ENCODE results near the gene ZNF70. TPM values are rescaled to one million over a fixed set of nuclear protein-coding genes. Genes with fewer than 3 reads are reported as not detected.

ZNF70 gene
- total and polyA plus RNA-seq, 2 of the 4 experiments (the other 2 are of a cell fraction), result 2.3 to 4.3 TPM

DNA sequence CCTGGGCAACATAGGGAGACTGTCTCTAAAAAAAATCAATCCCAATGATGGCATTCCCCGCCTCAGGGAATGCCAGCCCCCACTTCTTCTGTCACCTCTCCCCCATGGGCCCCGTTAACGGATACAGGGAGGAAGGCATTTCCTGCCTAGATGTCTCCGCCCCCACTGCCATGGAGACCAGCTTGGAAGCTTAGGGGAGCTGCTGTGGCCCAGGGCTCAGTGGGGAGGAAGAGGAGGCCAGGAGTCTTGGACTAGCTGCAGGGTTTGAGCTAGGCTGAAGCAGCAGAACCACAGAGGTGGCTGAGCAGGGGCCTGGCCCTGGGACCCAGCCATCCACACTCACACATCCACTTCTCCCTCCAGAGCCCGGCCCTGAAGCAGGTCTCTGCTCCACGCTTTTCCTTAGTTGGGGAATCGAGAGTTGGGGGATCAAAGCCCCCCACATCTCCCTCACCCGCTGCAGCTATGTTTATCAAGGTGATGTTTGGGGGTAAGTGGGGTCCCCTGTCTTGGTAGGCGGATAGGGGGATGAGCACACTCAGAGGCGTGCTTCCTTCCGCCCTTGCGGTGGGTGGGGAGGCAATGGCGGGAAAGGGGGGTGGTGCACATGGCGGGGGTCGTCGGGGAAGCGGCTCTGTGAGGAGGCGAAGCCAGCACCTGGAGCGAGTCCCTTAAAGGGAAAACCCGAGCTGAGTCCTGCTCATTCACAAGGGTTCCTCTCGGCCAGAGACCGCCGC, 12.1 kb upstream of the ZNF70 start, which contains the start of gene C22orf15 (continued):
- no peak for TF ChIP-seq SMC3 (IDR thresholded peaks at IDR 0.05; ENCODE audit: low read depth, low read length)

DNA sequence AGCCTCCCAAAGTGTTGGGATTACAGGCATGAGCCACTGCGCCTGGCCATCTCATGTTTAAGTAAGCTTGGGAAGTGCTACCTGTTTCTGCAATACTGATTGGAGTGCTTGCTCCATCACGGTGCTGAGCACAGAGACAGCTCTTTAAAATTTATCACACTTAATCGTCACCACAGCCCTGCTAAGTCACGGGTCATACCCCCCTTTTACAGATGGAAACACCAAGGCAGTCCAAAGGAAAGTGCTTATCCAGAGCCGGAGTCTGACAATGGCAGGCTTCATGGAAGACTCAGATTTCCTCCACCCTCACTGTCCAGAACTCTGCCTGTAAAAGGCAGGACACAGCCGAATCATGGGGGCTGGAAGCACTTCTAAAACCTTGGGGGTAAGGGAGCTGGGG, 9.1 kb upstream of the ZNF70 start:
- ChIA-PET POLR2A (ENCODE audit: unreplicated experiment) (no interaction called here), CTCF (no interaction called here)
- Histone ChIP-seq H2BK20ac (ENCODE audit: low read depth, low read length) (no peak overlapping the region), H3K4me1 (ENCODE audit: control insufficient read depth, insufficient read depth, low read length) (peaks cover 8% of the 10 kb centered on the region), H3K23ac (ENCODE audit: low read depth, low read length) (no peak overlapping the region), H3K27ac (ENCODE audit: insufficient read depth, low read length) (no peak overlapping the region), H3K9ac (ENCODE audit: low read depth, low read length) (no peak overlapping the region), H3K4ac (ENCODE audit: low read depth, low read length) (no peak overlapping the region), H3K18ac (ENCODE audit: low read depth, low read length) (no peak overlapping the region), H3K9me1 (ENCODE audit: insufficient read depth, low read length) (0 out of 2 replicates have a peak, but pooled peaks cover 7% of the 10 kb centered on the region), H3K4me2 (ENCODE audit: low read depth, low read length) (no peak overlapping the region), H2AFZ (replicated peaks; ENCODE audit: low read length, poor library complexity) (no peak overlapping the region), H2BK15ac (ENCODE audit: low read depth, low read length) (no peak overlapping the region), H2AK5ac (ENCODE audit: low read depth, low read length) (no peak overlapping the region), H3K27me3 (ENCODE audit: control insufficient read depth, insufficient read depth, low read length) (0 out of 2 replicates have a peak, but pooled peaks cover 1% of the 10 kb centered on the region), H2AK9ac (replicated peaks; ENCODE audit: low read depth, low read length, poor library complexity) (no peak overlapping the region), H4K5ac (ENCODE audit: low read depth, low read length) (no peak overlapping the region), H4K8ac (ENCODE audit: low read depth in 2 of 2, low read length in 2 of 2) (no peak overlapping the region), H3K79me1 (ENCODE audit: low read depth in 1 of 2, low read length in 2 of 2) (no peaks in the 10 kb centered on the region), H3K4me3 (ENCODE audit: insufficient read depth, low read depth, low read length) (no peak overlapping the region), H3K14ac (replicated peaks; ENCODE audit: low read depth, low read length) (no peak overlapping the region), H3K9me3 (ENCODE audit: control insufficient read depth, insufficient read depth, low read length) (no peaks in the 10 kb centered on the region), H3K36me3 (ENCODE audit: control insufficient read depth, insufficient read depth, low read length) (no peaks in the 10 kb centered on the region), H2BK120ac (ENCODE audit: low read depth, low read length) (no peak overlapping the region), H2BK5ac (ENCODE audit: low read depth, low read length, poor library complexity, severe bottlenecking) (no peak overlapping the region), H3K56ac (ENCODE audit: extremely low read depth, insufficient read depth, low read length) (no peak overlapping the region), H4K20me1 (ENCODE audit: insufficient read depth, low read length) (no peaks in the 10 kb centered on the region), H4K91ac (ENCODE audit: insufficient read depth, low read depth, low read length) (no peak overlapping the region)
- no peak for DNase-seq
- dilution Hi-C loops (cut with HindIII; ENCODE audit: low sequenced_read_pairs, unreplicated experiment), result no loop called here
- no TSS peak for BruUV-seq (replicated peaks)
- in situ Hi-C loops (cut with MboI; ENCODE audit: low sequenced_read_pairs), result no loop called here
- no CpG with 5 or more reads among the region's 6 CpGs for WGBS, 2 experiments (ENCODE audit: extremely low coverage in 2 of 2, insufficient read length in 1 of 2)
- no peak for ATAC-seq (ENCODE audit: low read depth)
- intact Hi-C loops (cut with micrococcal nuclease), result no loop called here
- TF ChIP-seq MXI1 (IDR thresholded peaks at IDR 0.05; ENCODE audit: borderline replicate concordance, low read depth, low read length) (no peak), SMC3 (IDR thresholded peaks at IDR 0.05; ENCODE audit: low read depth, low read length) (no peak), POLR2A (IDR thresholded peaks at IDR 0.05; ENCODE audit: low read depth, low read length) (no peak), FOS (IDR thresholded peaks at IDR 0.05; ENCODE audit: low read depth, low read length) (no peak), NFE2L2 (IDR thresholded peaks at IDR 0.05; ENCODE audit: low read depth, low read length) (no peak), RAD21 (IDR thresholded peaks at IDR 0.05; ENCODE audit: low read length) (no peak), RFX5 (IDR thresholded peaks at IDR 0.05; ENCODE audit: low read depth, low read length) (no peak), CHD1 (IDR thresholded peaks at IDR 0.05; ENCODE audit: low read depth, low read length) (no peak), MAFK (IDR thresholded peaks at IDR 0.05; ENCODE audit: low read depth, low read length) (no peak), RCOR1 (IDR thresholded peaks at IDR 0.05; ENCODE audit: insufficient replicate concordance, low read length) (no peak)
- TF ChIP-seq, protein P1, sequence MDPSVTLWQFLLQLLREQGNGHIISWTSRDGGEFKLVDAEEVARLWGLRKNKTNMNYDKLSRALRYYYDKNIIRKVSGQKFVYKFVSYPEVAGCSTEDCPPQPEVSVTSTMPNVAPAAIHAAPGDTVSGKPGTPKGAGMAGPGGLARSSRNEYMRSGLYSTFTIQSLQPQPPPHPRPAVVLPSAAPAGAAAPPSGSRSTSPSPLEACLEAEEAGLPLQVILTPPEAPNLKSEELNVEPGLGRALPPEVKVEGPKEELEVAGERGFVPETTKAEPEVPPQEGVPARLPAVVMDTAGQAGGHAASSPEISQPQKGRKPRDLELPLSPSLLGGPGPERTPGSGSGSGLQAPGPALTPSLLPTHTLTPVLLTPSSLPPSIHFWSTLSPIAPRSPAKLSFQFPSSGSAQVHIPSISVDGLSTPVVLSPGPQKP (IDR thresholded peaks at IDR 0.05; ENCODE audit: borderline replicate concordance, low read depth, low read length), result no peak
- TF ChIP-seq, protein P2, sequence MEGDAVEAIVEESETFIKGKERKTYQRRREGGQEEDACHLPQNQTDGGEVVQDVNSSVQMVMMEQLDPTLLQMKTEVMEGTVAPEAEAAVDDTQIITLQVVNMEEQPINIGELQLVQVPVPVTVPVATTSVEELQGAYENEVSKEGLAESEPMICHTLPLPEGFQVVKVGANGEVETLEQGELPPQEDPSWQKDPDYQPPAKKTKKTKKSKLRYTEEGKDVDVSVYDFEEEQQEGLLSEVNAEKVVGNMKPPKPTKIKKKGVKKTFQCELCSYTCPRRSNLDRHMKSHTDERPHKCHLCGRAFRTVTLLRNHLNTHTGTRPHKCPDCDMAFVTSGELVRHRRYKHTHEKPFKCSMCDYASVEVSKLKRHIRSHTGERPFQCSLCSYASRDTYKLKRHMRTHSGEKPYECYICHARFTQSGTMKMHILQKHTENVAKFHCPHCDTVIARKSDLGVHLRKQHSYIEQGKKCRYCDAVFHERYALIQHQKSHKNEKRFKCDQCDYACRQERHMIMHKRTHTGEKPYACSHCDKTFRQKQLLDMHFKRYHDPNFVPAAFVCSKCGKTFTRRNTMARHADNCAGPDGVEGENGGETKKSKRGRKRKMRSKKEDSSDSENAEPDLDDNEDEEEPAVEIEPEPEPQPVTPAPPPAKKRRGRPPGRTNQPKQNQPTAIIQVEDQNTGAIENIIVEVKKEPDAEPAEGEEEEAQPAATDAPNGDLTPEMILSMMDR (conservative IDR thresholded peaks at IDR 0.05; ENCODE audit: low read depth, low read length), result no peak
- TF ChIP-seq, protein P3, sequence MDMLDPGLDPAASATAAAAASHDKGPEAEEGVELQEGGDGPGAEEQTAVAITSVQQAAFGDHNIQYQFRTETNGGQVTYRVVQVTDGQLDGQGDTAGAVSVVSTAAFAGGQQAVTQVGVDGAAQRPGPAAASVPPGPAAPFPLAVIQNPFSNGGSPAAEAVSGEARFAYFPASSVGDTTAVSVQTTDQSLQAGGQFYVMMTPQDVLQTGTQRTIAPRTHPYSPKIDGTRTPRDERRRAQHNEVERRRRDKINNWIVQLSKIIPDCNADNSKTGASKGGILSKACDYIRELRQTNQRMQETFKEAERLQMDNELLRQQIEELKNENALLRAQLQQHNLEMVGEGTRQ (IDR thresholded peaks at IDR 0.05; ENCODE audit: low read depth, low read length), result no peak

Data from IMR-90 (cell line).